ENCODE data around the gene MYRIP. TPM values are rescaled to one million over a fixed set of nuclear protein-coding genes. Genes with fewer than 3 reads are reported as not detected.

The MYRIP gene
- total and polyA plus RNA-seq, 2 experiments from 2014 or later: 1.5 to 1.8 TPM

DNA sequence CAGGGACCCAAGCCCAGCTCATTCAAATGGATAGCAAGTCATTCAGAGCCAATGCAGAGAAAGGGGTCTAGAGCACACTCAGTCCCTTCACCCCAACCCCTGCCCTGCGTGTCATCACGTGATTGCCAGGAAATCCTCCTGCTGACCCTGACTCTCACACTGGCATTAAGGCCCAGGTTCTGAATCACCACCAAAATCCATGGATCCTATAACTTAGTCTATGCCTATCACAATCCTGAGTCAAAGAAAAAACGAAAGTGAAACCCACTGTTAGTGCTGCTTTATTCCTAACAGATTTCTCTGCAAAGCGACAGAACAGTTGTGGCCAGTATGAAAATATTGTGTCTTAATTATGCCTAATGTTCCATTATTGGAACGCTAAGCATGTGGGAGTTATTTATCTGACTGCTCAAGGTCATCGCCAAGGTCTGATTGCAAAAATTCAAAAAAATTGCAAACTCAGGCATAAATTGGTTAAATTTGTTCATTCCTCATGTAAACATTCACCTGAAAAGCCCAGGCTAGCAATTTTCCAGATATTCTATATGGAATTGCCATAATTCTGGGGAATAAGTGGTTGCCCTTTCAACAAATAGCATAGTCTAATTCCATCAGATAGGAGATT, 391.4 kb downstream of the MYRIP start:
- H3K27ac ChIP-seq (ENCODE audit: low read depth): no peak overlapping the region
- H3K27ac Mint-ChIP-seq: no peak overlapping the region
- H3K4me1 Mint-ChIP-seq: peaks cover 6% of the 10 kb centered on the region; the same call in 2 of the 3 replicates
- no peaks in the 10 kb centered on the region for H3K36me3 Mint-ChIP-seq (ENCODE audit: low read depth)
- DNase-seq (ENCODE audit: low spot score) (no peak), ATAC-seq (no peak)
- H3K4me3 Mint-ChIP-seq: no peak overlapping the region
- no peak overlapping the region for H3K4me2 ChIP-seq
- no peak overlapping the region for H3K4me3 ChIP-seq
- H3K36me3 ChIP-seq (ENCODE audit: insufficient read depth): no peaks in the 10 kb centered on the region
- peaks cover 2% of the 10 kb centered on the region for H3K27me3 Mint-ChIP-seq (ENCODE audit: insufficient read depth, low read depth, poor library complexity)
- H2AFZ ChIP-seq: no peak overlapping the region
- no peaks in the 10 kb centered on the region for H3K4me1 ChIP-seq (ENCODE audit: insufficient read depth)
- 0 out of 2 replicates have a peak, but pooled peaks cover 2% of the 10 kb centered on the region for H3F3A ChIP-seq (replicated peaks; ENCODE audit: low read depth)
- TF ChIP-seq, protein P1, sequence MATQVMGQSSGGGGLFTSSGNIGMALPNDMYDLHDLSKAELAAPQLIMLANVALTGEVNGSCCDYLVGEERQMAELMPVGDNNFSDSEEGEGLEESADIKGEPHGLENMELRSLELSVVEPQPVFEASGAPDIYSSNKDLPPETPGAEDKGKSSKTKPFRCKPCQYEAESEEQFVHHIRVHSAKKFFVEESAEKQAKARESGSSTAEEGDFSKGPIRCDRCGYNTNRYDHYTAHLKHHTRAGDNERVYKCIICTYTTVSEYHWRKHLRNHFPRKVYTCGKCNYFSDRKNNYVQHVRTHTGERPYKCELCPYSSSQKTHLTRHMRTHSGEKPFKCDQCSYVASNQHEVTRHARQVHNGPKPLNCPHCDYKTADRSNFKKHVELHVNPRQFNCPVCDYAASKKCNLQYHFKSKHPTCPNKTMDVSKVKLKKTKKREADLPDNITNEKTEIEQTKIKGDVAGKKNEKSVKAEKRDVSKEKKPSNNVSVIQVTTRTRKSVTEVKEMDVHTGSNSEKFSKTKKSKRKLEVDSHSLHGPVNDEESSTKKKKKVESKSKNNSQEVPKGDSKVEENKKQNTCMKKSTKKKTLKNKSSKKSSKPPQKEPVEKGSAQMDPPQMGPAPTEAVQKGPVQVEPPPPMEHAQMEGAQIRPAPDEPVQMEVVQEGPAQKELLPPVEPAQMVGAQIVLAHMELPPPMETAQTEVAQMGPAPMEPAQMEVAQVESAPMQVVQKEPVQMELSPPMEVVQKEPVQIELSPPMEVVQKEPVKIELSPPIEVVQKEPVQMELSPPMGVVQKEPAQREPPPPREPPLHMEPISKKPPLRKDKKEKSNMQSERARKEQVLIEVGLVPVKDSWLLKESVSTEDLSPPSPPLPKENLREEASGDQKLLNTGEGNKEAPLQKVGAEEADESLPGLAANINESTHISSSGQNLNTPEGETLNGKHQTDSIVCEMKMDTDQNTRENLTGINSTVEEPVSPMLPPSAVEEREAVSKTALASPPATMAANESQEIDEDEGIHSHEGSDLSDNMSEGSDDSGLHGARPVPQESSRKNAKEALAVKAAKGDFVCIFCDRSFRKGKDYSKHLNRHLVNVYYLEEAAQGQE (IDR thresholded peaks at IDR 0.05; ENCODE audit: unreplicated experiment): no peak
- TF ChIP-seq ZNF331 (CRISPR knock-in tag; IDR thresholded peaks at IDR 0.05; ENCODE audit: low read depth) (no peak), ZNF114 (CRISPR knock-in tag; IDR thresholded peaks at IDR 0.05) (no peak), CREB1 (CRISPR knock-in tag; IDR thresholded peaks at IDR 0.05; ENCODE audit: low read depth) (no peak)
- TF ChIP-seq, protein P2, sequence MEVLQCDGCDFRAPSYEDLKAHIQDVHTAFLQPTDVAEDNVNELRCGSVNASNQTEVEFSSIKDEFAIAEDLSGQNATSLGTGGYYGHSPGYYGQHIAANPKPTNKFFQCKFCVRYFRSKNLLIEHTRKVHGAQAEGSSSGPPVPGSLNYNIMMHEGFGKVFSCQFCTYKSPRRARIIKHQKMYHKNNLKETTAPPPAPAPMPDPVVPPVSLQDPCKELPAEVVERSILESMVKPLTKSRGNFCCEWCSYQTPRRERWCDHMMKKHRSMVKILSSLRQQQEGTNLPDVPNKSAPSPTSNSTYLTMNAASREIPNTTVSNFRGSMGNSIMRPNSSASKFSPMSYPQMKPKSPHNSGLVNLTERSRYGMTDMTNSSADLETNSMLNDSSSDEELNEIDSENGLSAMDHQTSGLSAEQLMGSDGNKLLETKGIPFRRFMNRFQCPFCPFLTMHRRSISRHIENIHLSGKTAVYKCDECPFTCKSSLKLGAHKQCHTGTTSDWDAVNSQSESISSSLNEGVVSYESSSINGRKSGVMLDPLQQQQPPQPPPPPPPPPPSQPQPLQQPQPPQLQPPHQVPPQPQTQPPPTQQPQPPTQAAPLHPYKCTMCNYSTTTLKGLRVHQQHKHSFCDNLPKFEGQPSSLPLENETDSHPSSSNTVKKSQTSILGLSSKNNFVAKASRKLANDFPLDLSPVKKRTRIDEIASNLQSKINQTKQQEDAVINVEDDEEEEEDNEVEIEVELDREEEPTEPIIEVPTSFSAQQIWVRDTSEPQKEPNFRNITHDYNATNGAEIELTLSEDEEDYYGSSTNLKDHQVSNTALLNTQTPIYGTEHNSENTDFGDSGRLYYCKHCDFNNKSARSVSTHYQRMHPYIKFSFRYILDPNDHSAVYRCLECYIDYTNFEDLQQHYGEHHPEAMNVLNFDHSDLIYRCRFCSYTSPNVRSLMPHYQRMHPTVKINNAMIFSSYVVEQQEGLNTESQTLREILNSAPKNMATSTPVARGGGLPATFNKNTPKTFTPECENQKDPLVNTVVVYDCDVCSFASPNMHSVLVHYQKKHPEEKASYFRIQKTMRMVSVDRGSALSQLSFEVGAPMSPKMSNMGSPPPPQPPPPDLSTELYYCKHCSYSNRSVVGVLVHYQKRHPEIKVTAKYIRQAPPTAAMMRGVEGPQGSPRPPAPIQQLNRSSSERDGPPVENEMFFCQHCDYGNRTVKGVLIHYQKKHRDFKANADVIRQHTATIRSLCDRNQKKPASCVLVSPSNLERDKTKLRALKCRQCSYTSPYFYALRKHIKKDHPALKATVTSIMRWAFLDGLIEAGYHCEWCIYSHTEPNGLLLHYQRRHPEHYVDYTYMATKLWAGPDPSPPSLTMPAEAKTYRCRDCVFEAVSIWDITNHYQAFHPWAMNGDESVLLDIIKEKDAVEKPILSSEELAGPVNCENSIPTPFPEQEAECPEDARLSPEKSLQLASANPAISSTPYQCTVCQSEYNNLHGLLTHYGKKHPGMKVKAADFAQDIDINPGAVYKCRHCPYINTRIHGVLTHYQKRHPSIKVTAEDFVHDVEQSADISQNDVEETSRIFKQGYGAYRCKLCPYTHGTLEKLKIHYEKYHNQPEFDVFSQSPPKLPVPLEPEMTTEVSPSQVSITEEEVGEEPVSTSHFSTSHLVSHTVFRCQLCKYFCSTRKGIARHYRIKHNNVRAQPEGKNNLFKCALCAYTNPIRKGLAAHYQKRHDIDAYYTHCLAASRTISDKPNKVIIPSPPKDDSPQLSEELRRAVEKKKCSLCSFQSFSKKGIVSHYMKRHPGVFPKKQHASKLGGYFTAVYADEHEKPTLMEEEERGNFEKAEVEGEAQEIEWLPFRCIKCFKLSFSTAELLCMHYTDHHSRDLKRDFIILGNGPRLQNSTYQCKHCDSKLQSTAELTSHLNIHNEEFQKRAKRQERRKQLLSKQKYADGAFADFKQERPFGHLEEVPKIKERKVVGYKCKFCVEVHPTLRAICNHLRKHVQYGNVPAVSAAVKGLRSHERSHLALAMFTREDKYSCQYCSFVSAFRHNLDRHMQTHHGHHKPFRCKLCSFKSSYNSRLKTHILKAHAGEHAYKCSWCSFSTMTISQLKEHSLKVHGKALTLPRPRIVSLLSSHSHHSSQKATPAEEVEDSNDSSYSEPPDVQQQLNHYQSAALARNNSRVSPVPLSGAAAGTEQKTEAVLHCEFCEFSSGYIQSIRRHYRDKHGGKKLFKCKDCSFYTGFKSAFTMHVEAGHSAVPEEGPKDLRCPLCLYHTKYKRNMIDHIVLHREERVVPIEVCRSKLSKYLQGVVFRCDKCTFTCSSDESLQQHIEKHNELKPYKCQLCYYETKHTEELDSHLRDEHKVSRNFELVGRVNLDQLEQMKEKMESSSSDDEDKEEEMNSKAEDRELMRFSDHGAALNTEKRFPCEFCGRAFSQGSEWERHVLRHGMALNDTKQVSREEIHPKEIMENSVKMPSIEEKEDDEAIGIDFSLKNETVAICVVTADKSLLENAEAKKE (CRISPR knock-in tag; IDR thresholded peaks at IDR 0.05): no peak
- no peaks in the 10 kb centered on the region for H3K27me3 ChIP-seq (ENCODE audit: insufficient read depth)
- no peaks in the 10 kb centered on the region for H3K9me2 ChIP-seq (ENCODE audit: insufficient read depth)
- H4K20me1 ChIP-seq (replicated peaks; ENCODE audit: insufficient read depth): no peaks in the 10 kb centered on the region
- H3K79me2 ChIP-seq (replicated peaks; ENCODE audit: insufficient read depth): no peaks in the 10 kb centered on the region
- no peaks in the 10 kb centered on the region for H3K9me3 Mint-ChIP-seq
